OCI-LY7 (cell line): ENCODE data around the gene HK3. TPM values are rescaled to one million over a fixed set of nuclear protein-coding genes. Genes with fewer than 3 reads are reported as not detected.

Experiments
- BruUV-seq: library from RNA; stranded (reverse); fragments of 400-500 nt; replicated peaks from 2 replicates; lab custom pipeline; 2021; lab: Mats Ljungman, UMichigan
- CTCF ChIA-PET: fragments of 300-600 bp; sonication (Branson Sonifier 250); formaldehyde crosslinking; loops from one replicate; lab custom pipeline; 2022; ENCODE audit warnings: antibody characterized with exemption; ENCODE audit not compliant: unreplicated experiment; lab: Charles Lee
- POLR2A ChIA-PET: fragments of 300-600 bp; sonication (Branson Sonifier 250); formaldehyde crosslinking; loops from one replicate; lab custom pipeline; 2022; ENCODE audit warnings: antibody characterized with exemption; lab: Charles Lee
- DNase-seq: peaks from one replicate; pipeline ENCODE4 v3.0.0-alpha.2; 2015; ENCODE audit warnings: low spot score
- H2AFZ ChIP-seq: fragments of 200-600 bp; sonication (generic), shearing (Covaris generic); 2 replicates; pipeline ENCODE4 v1.6.1; 2014; ENCODE audit warnings: mild to moderate bottlenecking, antibody characterized with exemption, low read length, moderate library complexity
- H3K27ac ChIP-seq: fragments of 200-600 bp; sonication (generic); 2 replicates; pipeline ENCODE4 v1.5.1; 2014; ENCODE audit warnings: mixed run types, low read depth, mild to moderate bottlenecking, moderate library complexity, low read length, inconsistent platforms; ENCODE audit not compliant: poor library complexity, severe bottlenecking
- H3K36me3 ChIP-seq: fragments of 200-600 bp; sonication (generic); 2 replicates; pipeline ENCODE4 v1.6.1; 2014; ENCODE audit warnings: mild to moderate bottlenecking, antibody characterized with exemption, low read length, moderate library complexity, mixed read lengths; ENCODE audit not compliant: insufficient read depth
- H3K4me1 ChIP-seq: fragments of 200-600 bp; sonication (generic); 2 replicates; pipeline ENCODE4 v1.5.1; 2014; ENCODE audit warnings: mild to moderate bottlenecking, low read length; ENCODE audit not compliant: insufficient read depth, poor library complexity, severe bottlenecking
- H3K4me2 ChIP-seq: fragments of 200-600 bp; sonication (generic); 2 replicates; pipeline ENCODE4 v1.6.1; 2014; ENCODE audit warnings: mild to moderate bottlenecking, low read length
- H3K4me3 ChIP-seq: fragments of 200-600 bp; sonication (generic); 2 replicates; pipeline ENCODE4 v1.5.1; 2014; ENCODE audit warnings: mild to moderate bottlenecking, low read depth, low read length; ENCODE audit not compliant: poor library complexity, severe bottlenecking
- H3K79me2 ChIP-seq: fragments of 200-600 bp; sonication (generic); 2 replicates; pipeline ENCODE4 v1.6.1; 2016; ENCODE audit warnings: low read depth, mild to moderate bottlenecking, low read length, moderate library complexity, mixed read lengths; ENCODE audit not compliant: insufficient read depth
- H3K9me2 ChIP-seq: fragments of 200-600 bp; sonication (generic); 2 replicates; pipeline ENCODE4 v1.6.1; 2016; ENCODE audit warnings: mild to moderate bottlenecking, low read length, mixed read lengths; ENCODE audit not compliant: insufficient read depth
- H3K9me3 ChIP-seq: fragments of 200-600 bp; sonication (generic); 2 replicates; pipeline ENCODE4 v1.6.1; 2014; ENCODE audit warnings: mild to moderate bottlenecking, mixed run types, low read length, mixed read lengths
- H4K20me1 ChIP-seq: fragments of 200-600 bp; sonication (generic); 2 replicates; pipeline ENCODE4 v1.6.1; 2014; ENCODE audit warnings: mild to moderate bottlenecking, antibody characterized with exemption, low read length, moderate library complexity, mixed read lengths; ENCODE audit not compliant: insufficient read depth
- CTCF ChIP-seq: fragments of 200-600 bp; sonication (generic); conservative IDR thresholded peaks from 2 replicates; pipeline ENCODE4 v1.5.1; 2014; ENCODE audit warnings: mild to moderate bottlenecking, antibody characterized with exemption, low read length, moderate library complexity, mixed read lengths
- EZH2phosphoT487 ChIP-seq: fragments of 200-600 bp; sonication (generic); IDR thresholded peaks from 2 replicates; pipeline ENCODE4 v1.6.1; 2018; ENCODE audit warnings: low read depth, borderline replicate concordance, mild to moderate bottlenecking, mixed run types, antibody characterized with exemption, low read length, moderate library complexity, mixed read lengths
- intact Hi-C: fragments of 100-400 bp; cut with micrococcal nuclease; formaldehyde crosslinking; loops from one replicate; pipeline ENCODE4 v1.10.0; 2022; ENCODE audit not compliant: unreplicated experiment
- total RNA-seq, 2 experiments: library from RNA; depleted of rRNA in 1 of 2; stranded (reverse); fragments of >200 nt in 1 of 2; shearing (Covaris generic) in 1 of 2; gene quantifications; 2 replicates each; pipeline ENCODE4 v1.2.3, GENCODE V29; 2014 to 2022

The HK3 gene
- total RNA-seq, 2 experiments from 2014 or later: 0.38 TPM; not detected in 1

- CTCF ChIA-PET: no interaction called here
- H3K4me3 ChIP-seq: no peak overlapping the region
Observed at GRCh38 chr5:176849611-176850227, 49.4 kb downstream of the HK3 start.

GRCh38 chr5:176848651-176849050 lies 50.5 kb downstream of the HK3 start:
- H3K9me3 ChIP-seq: no peaks in the 10 kb centered on the region
- no peak overlapping the region for H3K4me2 ChIP-seq
- no peak overlapping the region for H2AFZ ChIP-seq
- no peak overlapping the region for H3K4me3 ChIP-seq
- H3K36me3 ChIP-seq: no peaks in the 10 kb centered on the region
- no peak overlapping the region for H3K27ac ChIP-seq
- TF ChIP-seq EZH2phosphoT487 (no peak), CTCF (no peak)
- ChIA-PET POLR2A (interaction anchor here (0.6 kb wide), 1 partner anchor 19 kb away, joined by 3 read pairs; no protein-coding TSS in a partner anchor), CTCF (no interaction called here)
- intact Hi-C loops: no loop called here
- H3K9me2 ChIP-seq: no peaks in the 10 kb centered on the region
- BruUV-seq: no TSS peak
- H3K4me1 ChIP-seq: no peaks in the 10 kb centered on the region
- no peaks in the 10 kb centered on the region for H4K20me1 ChIP-seq
- H3K79me2 ChIP-seq: no peaks in the 10 kb centered on the region
- no peak for DNase-seq

More at GRCh38 chr5:176849611-176850227, 49.4 kb downstream of the HK3 start:
- H3K9me2 ChIP-seq: no peaks in the 10 kb centered on the region
- no peaks in the 10 kb centered on the region for H3K4me1 ChIP-seq
- H3K36me3 ChIP-seq: no peaks in the 10 kb centered on the region
- TF ChIP-seq CTCF (no peak), EZH2phosphoT487 (no peak)
- POLR2A ChIA-PET: no interaction called here
- H3K79me2 ChIP-seq: no peaks in the 10 kb centered on the region
- no TSS peak for BruUV-seq
- H4K20me1 ChIP-seq: no peaks in the 10 kb centered on the region
- H3K4me2 ChIP-seq: no peak overlapping the region
- intact Hi-C loops: no loop called here
- no peak for DNase-seq
- H3K9me3 ChIP-seq: no peaks in the 10 kb centered on the region
- no peak overlapping the region for H3K27ac ChIP-seq
- no peak overlapping the region for H2AFZ ChIP-seq

- Histone ChIP-seq H3K4me1 (no peaks in the 10 kb centered on the region), H3K9me3 (no peaks in the 10 kb centered on the region), H3K79me2 (no peaks in the 10 kb centered on the region), H2AFZ (no peak overlapping the region), H3K4me2 (no peak overlapping the region), H3K36me3 (no peaks in the 10 kb centered on the region), H3K9me2 (no peaks in the 10 kb centered on the region), H4K20me1 (no peaks in the 10 kb centered on the region), H3K27ac (no peak overlapping the region), H3K4me3 (no peak overlapping the region)
- no peak for DNase-seq
- no TSS peak for BruUV-seq
- intact Hi-C loops: no loop called here
- no peak for TF ChIP-seq CTCF
- TF ChIP-seq EZH2phosphoT487: no peak
- ChIA-PET CTCF (no interaction called here), POLR2A (interaction anchor here (0.6 kb wide), 1 partner anchor 138 kb away, joined by 3 read pairs; no protein-coding TSS in a partner anchor)
Observed at GRCh38 chr5:176847726-176848290, 51.3 kb downstream of the HK3 start.
